Right lobe of liver (tissue), 6 donors: ENCODE data around the gene ANAPC13. TPM values are rescaled to one million over a fixed set of nuclear protein-coding genes. Genes with fewer than 3 reads are reported as not detected.

Experiments used
- ATAC-seq, 4 donors: fragments of 200-7000 bp; cut with Tn5 transposase; one replicate each; pipeline ENCODE4 v1.9.1; 2020; ENCODE audit warnings: mild to moderate bottlenecking in 4 of 4, moderate library complexity in 4 of 4
- DNase-seq, 3 donors: peaks; one replicate each; pipeline ENCODE4 v3.0.0-alpha.2; 2020
- H3K27ac ChIP-seq, 3 donors: fragments of 200-600 bp; one replicate each; pipeline ENCODE4 v1.8.0; 2022
- H3K27me3 ChIP-seq, 2 donors: fragments of 200-600 bp; one replicate each; pipeline ENCODE4 v1.8.0; 2022
- H3K36me3 ChIP-seq, 4 donors: fragments of 200-600 bp; sonication (generic) in 1 of 4; one replicate each; pipeline versions ENCODE4 v1.5.1 to v1.8.0; 2017 to 2022; ENCODE audit warnings: control low read depth in 1 of 4
- H3K4me1 ChIP-seq, 4 donors: fragments of 200-600 bp; sonication (generic) in 1 of 4; one replicate each; pipeline versions ENCODE4 v1.5.1 to v1.8.0; 2017 to 2022; ENCODE audit warnings: control low read depth in 1 of 4
- H3K4me3 ChIP-seq, 3 donors: fragments of 200-600 bp; one replicate each; pipeline ENCODE4 v1.8.0; 2022
- H3K9me3 ChIP-seq, 4 donors: fragments of 200-600 bp; sonication (generic) in 1 of 4; one replicate each; pipeline versions ENCODE4 v1.5.1 to v1.8.0; 2017 to 2022; ENCODE audit warnings: control low read depth in 1 of 4
- POLR2A ChIP-seq: fragments of 450-650 bp; IDR thresholded peaks from one replicate; pipeline ENCODE4 v1.6.1; 2017; ENCODE audit warnings: antibody characterized with exemption, mild to moderate bottlenecking
- WGBS: methylation state at CpG from one replicate; pipeline ENCODE4 v1.1.6; 2018; ENCODE audit warnings: low coverage, low lambda C conversion rate; ENCODE audit not compliant: insufficient coverage; ENCODE audit errors: missing lambda C conversion rate; 5-methylcytosine and 5-hydroxymethylcytosine counted together
- intact Hi-C, 2 donors: fragments of 100-400 bp; cut with DNase I; formaldehyde crosslinking; loops; one replicate each; pipeline versions ENCODE4 v1.11.2 to v1.14.1; 2022
- total RNA-seq, 6 experiments: library from RNA; depleted of rRNA in 2 of 6; stranded (reverse); fragments of >200 nt in 2 of 6; fragmentation: NEBNext Ultra II Directional in 3 of 6; extraction: Animal tissue kit (Norgen Biotek cat#: 25700) in 3 of 6; gene quantifications; one replicate each; pipeline versions ENCODE4 v1.1.0 to v1.2.4, GENCODE V29; 2016 to 2023
- TF ChIP-seq, protein P1 (sequence below), 4 donors: fragments of 200-600 bp in 3 of 4; fragments of 450-650 bp in 1 of 4; IDR thresholded peaks; one replicate each; pipeline versions ENCODE4 v1.5.1 to v1.8.0; 2016 to 2022; ENCODE audit warnings: antibody characterized with exemption in 4 of 4, mild to moderate bottlenecking in 2 of 4
- donor health status: DM: no; HTN: yes; CAD: no.
- donor health status: DM: no; HTN: no; CAD: no.
- donor health status: DM: no; HTN: no; CAD: no.
- donor health status: DM: no; HTN: yes; CAD: no.
- donor health status: DM: no; HTN: yes; CAD: no.

The ANAPC13 gene
- total RNA-seq, 6 experiments from 2014 or later: 23.1 to 46.6 (median 31.7) TPM

- Histone ChIP-seq H3K36me3 (no peaks in the 10 kb centered on the region), H3K4me1 (no peaks in the 10 kb centered on the region), H3K27ac (no peak overlapping the region), H3K9me3 (no peaks in the 10 kb centered on the region), H3K27me3 (no peaks in the 10 kb centered on the region), H3K4me3 (no peak overlapping the region)
- 37% methylated on average over 3 of the region's 4 CpGs for WGBS
- intact Hi-C loops: no loop called here
- ATAC-seq (no peak), DNase-seq (no peak)
- no peak for TF ChIP-seq POLR2A
- TF ChIP-seq, protein P1, sequence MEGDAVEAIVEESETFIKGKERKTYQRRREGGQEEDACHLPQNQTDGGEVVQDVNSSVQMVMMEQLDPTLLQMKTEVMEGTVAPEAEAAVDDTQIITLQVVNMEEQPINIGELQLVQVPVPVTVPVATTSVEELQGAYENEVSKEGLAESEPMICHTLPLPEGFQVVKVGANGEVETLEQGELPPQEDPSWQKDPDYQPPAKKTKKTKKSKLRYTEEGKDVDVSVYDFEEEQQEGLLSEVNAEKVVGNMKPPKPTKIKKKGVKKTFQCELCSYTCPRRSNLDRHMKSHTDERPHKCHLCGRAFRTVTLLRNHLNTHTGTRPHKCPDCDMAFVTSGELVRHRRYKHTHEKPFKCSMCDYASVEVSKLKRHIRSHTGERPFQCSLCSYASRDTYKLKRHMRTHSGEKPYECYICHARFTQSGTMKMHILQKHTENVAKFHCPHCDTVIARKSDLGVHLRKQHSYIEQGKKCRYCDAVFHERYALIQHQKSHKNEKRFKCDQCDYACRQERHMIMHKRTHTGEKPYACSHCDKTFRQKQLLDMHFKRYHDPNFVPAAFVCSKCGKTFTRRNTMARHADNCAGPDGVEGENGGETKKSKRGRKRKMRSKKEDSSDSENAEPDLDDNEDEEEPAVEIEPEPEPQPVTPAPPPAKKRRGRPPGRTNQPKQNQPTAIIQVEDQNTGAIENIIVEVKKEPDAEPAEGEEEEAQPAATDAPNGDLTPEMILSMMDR (IDR thresholded peaks at IDR 0.05): no peak
Measured at GRCh38 chr3:134430950-134431445, 54.8 kb downstream of the ANAPC13 start.

GRCh38 chr3:134430174-134430573 lies 55.6 kb downstream of the ANAPC13 start:
- intact Hi-C loops: no loop called here
- H3K9me3 ChIP-seq: no peaks in the 10 kb centered on the region
- no peak for ATAC-seq
- no peak overlapping the region for H3K27ac ChIP-seq
- no peak for DNase-seq
- H3K27me3 ChIP-seq: no peaks in the 10 kb centered on the region
- H3K4me1 ChIP-seq: no peaks in the 10 kb centered on the region
- H3K36me3 ChIP-seq: no peaks in the 10 kb centered on the region
- TF ChIP-seq, protein P1 (IDR thresholded peaks at IDR 0.05): no peak
- no peak for TF ChIP-seq POLR2A
- 84% methylated on average over 3 of the region's 4 CpGs for WGBS
- H3K4me3 ChIP-seq: no peak overlapping the region

GRCh38 chr3:134428401-134428800 lies 57.4 kb downstream of the ANAPC13 start:
- H3K4me3 ChIP-seq: no peak overlapping the region
- H3K36me3 ChIP-seq: no peaks in the 10 kb centered on the region
- H3K27me3 ChIP-seq: no peaks in the 10 kb centered on the region
- no peak overlapping the region for H3K27ac ChIP-seq
- H3K4me1 ChIP-seq: no peaks in the 10 kb centered on the region
- WGBS: 90% methylated on average over 3 of the region's 4 CpGs
- intact Hi-C loops: no loop called here
- DNase-seq (no peak), ATAC-seq (no peak)
- no peak for TF ChIP-seq POLR2A
- TF ChIP-seq, protein P1 (IDR thresholded peaks at IDR 0.05): no peak
- H3K9me3 ChIP-seq: no peaks in the 10 kb centered on the region

Other genes with a start within 250 kb of the ANAPC13 start
- gene RYK, start 235.1 kb downstream of the ANAPC13 start, total RNA-seq: 10 to 100 TPM; 15.9 to 28.5 (median 17.9) TPM
- gene AMOTL2, start 111.5 kb downstream of the ANAPC13 start, total RNA-seq: 10 to 100 TPM; 18.0 to 33.3 (median 21.8) TPM
- 10 to 100 TPM in 2 of 6 experiments, 1 to 10 TPM in 4; 8.7 to 14.4 (median 9.1) TPM for gene CEP63, start 72 bp upstream of the ANAPC13 start, total RNA-seq
- gene KY, start 165.0 kb upstream of the ANAPC13 start, total RNA-seq: not detected